Tibial nerve (tissue), 4 donors: ENCODE results near the gene FASN. TPM values are rescaled to one million over a fixed set of nuclear protein-coding genes. Genes with fewer than 3 reads are reported as not detected.

Experiments
- DNase-seq, 2 donors: peaks; one replicate each; pipeline ENCODE4 v3.0.0-alpha.2; 2019; ENCODE audit warnings: low spot score in 2 of 2
- H3K27ac ChIP-seq, 4 donors: fragments of 200-600 bp; sonication (generic) in 3 of 4; one replicate each; pipeline ENCODE4 v1.5.1; 2017 to 2019; ENCODE audit warnings: mild to moderate bottlenecking in 1 of 4
- H3K27me3 ChIP-seq, 2 donors: fragments of 200-600 bp; sonication (generic) in 1 of 2; one replicate each; pipeline versions ENCODE4 v1.5.1 to v1.6.0; 2017 to 2019
- H3K36me3 ChIP-seq, 3 donors: fragments of 200-600 bp; sonication (generic); one replicate each; pipeline ENCODE4 v1.5.1; 2018 to 2019
- H3K4me1 ChIP-seq, 4 donors: fragments of 200-600 bp; sonication (generic) in 3 of 4; one replicate each; pipeline ENCODE4 v1.5.1; 2017 to 2019
- H3K4me3 ChIP-seq, 4 donors: fragments of 200-600 bp; sonication (generic) in 3 of 4; one replicate each; pipeline ENCODE4 v1.5.1; 2017 to 2019; ENCODE audit warnings: mild to moderate bottlenecking in 1 of 4, moderate library complexity in 1 of 4
- H3K9me3 ChIP-seq, 4 donors: fragments of 200-600 bp; sonication (generic) in 3 of 4; one replicate each; pipeline ENCODE4 v1.5.1; 2017 to 2019
- CTCF ChIP-seq, 5 experiments: fragments of 200-600 bp in 3 of 5; fragments of 450-650 bp in 2 of 5; sonication (generic) in 3 of 5; IDR thresholded peaks; one replicate each; pipeline ENCODE4 v1.5.1; 2016 to 2019; ENCODE audit warnings: antibody characterized with exemption in 5 of 5, mild to moderate bottlenecking in 3 of 5, moderate library complexity in 2 of 5
- EP300 ChIP-seq, 2 donors: sonication (generic); formaldehyde crosslinking; IDR thresholded peaks; one replicate each; pipeline ENCODE4 v1.6.1; 2017; ENCODE audit warnings: antibody characterized with exemption in 2 of 2, mild to moderate bottlenecking in 1 of 2
- POLR2A ChIP-seq, 2 donors: fragments of 450-650 bp; IDR thresholded peaks; one replicate each; pipeline ENCODE4 v1.6.1; 2017; ENCODE audit warnings: antibody characterized with exemption in 2 of 2, mild to moderate bottlenecking in 2 of 2, moderate library complexity in 2 of 2
- WGBS, 2 donors: methylation state at CpG; one replicate each; pipeline ENCODE4 v1.1.5; 2018; 5-methylcytosine and 5-hydroxymethylcytosine counted together
- total RNA-seq, 4 donors: library from RNA; depleted of rRNA; stranded (reverse); fragments of >200 nt; gene quantifications; one replicate each; pipeline ENCODE4 v1.1.0, GENCODE V29; 2016

FASN gene
- total RNA-seq, 4 donors from 2014 or later = 129 to 319 (median 160) TPM

GRCh38 chr17:82091264-82092066, 6.6 kb downstream of the FASN start:
- Histone ChIP-seq H3K4me3 (no peak overlapping the region), H3K27ac (no peak overlapping the region), H3K27me3 (no peaks in the 10 kb centered on the region), H3K9me3 (no peaks in the 10 kb centered on the region), H3K4me1 (peaks cover 2 to 18% (median 4%) of the 10 kb centered on the region in 4 donors), H3K36me3 (peaks cover 23 to 99% (median 54%) of the 10 kb centered on the region in 3 donors)
- DNase-seq = no peak
- 93 to 94% methylated on average over 33 of the region's 37 CpGs for WGBS, 2 donors
- TF ChIP-seq CTCF (IDR thresholded peaks at IDR 0.05) (no peak), POLR2A (IDR thresholded peaks at IDR 0.05) (no peak), EP300 (IDR thresholded peaks at IDR 0.05) (no peak)

- Histone ChIP-seq H3K4me3 (no peak overlapping the region), H3K4me1 (peaks cover 0 to 10% (median 0%) of the 10 kb centered on the region in 4 donors), H3K36me3 (peaks cover 23 to 100% (median 57%) of the 10 kb centered on the region in 3 donors), H3K27me3 (no peaks in the 10 kb centered on the region), H3K27ac (no peak overlapping the region), H3K9me3 (no peaks in the 10 kb centered on the region)
- 94 to 95% methylated on average over 25 to 29 of the region's 29 CpGs for WGBS, 2 donors
- TF ChIP-seq CTCF (IDR thresholded peaks at IDR 0.05) (no peak), POLR2A (IDR thresholded peaks at IDR 0.05) (no peak), EP300 (IDR thresholded peaks at IDR 0.05) (no peak)
- no peak for DNase-seq
These were observed 7.3 kb downstream of the FASN start for GRCh38 chr17:82090549-82091263.

DNA sequence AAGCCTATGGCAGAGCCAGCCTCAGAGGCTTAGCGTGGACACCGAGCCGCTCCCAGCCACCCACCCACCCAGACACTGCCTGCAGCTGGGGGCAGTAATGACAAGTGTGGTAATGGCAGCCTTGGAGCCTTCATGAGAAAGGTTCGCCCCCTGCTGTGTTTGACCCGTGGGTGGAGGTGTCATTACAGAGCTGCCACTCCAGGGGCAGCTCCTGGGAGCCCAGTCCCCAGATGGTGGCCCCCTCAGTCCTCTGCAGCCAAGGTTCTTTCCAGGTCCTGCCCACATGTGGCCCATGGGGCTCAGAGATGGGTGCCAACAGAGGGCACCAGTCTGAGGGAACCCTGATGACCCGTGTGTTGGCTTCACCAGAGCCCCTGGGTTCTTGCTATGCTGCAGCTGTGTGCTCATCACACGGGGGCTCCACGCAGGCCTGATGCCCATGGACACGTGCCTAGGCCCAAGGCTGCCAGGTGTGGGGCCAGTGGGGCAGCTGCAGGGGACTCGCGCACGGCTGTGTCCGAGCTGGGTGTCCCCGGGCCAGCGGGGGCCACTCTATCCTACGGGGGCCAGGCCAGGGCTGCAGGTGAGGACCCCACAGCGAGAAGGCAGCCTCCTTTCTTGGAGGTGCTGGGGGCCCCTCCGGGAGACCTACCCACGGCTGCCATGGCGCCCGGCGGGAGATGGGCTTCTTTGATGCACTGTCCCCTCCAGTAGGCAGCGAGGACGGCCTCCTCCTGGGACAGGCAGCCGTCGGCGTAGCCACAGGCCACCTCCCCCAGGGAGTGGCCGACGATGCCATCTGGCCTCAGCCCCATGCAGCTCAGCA, 8.1 kb downstream of the FASN start:
- Histone ChIP-seq H3K4me3 (no peak overlapping the region), H3K9me3 (no peaks in the 10 kb centered on the region), H3K27ac (no peak overlapping the region), H3K36me3 (peaks cover 23 to 100% (median 62%) of the 10 kb centered on the region in 3 donors), H3K4me1 (peaks cover 0 to 3% (median 0%) of the 10 kb centered on the region in 4 donors), H3K27me3 (no peaks in the 10 kb centered on the region)
- no peak for DNase-seq
- 80 to 88% methylated on average over 14 to 18 of the region's 29 CpGs for WGBS, 2 donors
- TF ChIP-seq POLR2A (IDR thresholded peaks at IDR 0.05) (no peak), CTCF (IDR thresholded peaks at IDR 0.05) (no peak), EP300 (IDR thresholded peaks at IDR 0.05) (no peak)

DNA sequence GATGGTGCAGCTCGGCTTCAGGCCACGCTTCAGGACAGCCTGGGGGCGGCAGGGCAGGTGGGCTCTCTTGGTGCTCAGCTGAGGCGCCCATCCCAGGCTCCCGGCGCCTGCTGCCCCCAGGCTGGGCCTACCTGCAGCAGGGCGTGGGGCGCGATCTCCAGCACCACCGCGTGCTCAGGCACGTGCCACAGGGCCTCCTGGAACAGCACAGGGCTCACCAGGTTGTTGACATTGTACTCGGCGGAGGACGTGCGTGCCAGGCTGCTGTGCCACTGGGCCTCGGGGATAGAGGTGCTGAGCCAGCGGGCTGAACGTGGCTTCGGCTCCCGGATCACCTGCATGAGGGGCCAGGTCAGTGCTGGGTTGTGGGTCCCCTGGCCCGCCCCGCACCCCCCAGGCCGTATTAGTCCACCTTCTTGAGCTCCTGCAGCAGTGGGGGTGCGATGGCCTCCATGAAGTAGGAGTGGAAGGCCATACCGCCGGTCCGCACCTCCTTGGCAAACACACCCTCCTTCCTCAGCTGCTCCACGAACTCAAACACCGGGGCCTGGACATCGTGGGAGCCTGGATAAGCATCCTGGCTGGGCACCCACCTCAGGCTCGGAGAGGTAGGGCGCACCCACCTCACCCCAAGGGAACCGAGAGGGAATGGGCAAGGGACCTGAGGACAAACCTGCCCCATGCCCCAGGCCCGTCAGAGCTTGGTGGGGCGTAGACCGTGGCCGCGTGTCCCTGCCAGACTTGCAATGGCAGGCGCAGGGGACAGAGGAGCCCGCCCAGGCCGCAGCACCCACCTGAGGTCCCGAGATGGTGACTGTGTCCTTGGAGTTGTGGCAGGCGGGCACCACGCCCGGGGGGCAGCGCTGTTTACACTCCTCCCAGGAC, 9.0 kb downstream of the FASN start:
- Histone ChIP-seq H3K4me1 (peaks cover 0 to 3% (median 0%) of the 10 kb centered on the region in 4 donors), H3K27me3 (no peaks in the 10 kb centered on the region), H3K9me3 (no peaks in the 10 kb centered on the region), H3K4me3 (no peak overlapping the region), H3K27ac (no peak overlapping the region), H3K36me3 (peaks cover 23 to 100% (median 65%) of the 10 kb centered on the region in 3 donors)
- TF ChIP-seq EP300 (IDR thresholded peaks at IDR 0.05) (no peak), CTCF (IDR thresholded peaks at IDR 0.05) (no peak), POLR2A (IDR thresholded peaks at IDR 0.05) (no peak)
- WGBS, 2 donors = 93 to 97% methylated on average over 13 to 39 of the region's 47 CpGs
- DNase-seq = no peak
